HepG2 (cell line): ENCODE data around the gene TPRA1. TPM values are rescaled to one million over a fixed set of nuclear protein-coding genes. Genes with fewer than 3 reads are reported as not detected.

Source experiments
- ATAC-seq: fragments of 200-7000 bp; cut with Tn5 transposase; 3 replicates; pipeline ENCODE4 v1.9.1; 2020; ENCODE audit warnings: mild to moderate bottlenecking, moderate library complexity
- BruUV-seq: library from RNA; stranded (reverse); fragments of 400-500 nt; replicated peaks from 2 replicates; lab custom pipeline; 2021; lab: Mats Ljungman, UMichigan
- CTCF ChIA-PET: fragments of 300-600 bp; formaldehyde crosslinking; extraction: SDS; loops from one replicate; lab custom pipeline; 2021; ENCODE audit warnings: low total read pairs, inconsistent platforms, low intra/inter-chr PET ratio; lab: Yijun Ruan, JAX
- POLR2A ChIA-PET: fragments of 350-600 bp; sonication (Branson Sonifier 250); formaldehyde crosslinking; loops from one replicate; lab custom pipeline; 2020; ENCODE audit warnings: antibody characterized with exemption, inconsistent platforms; lab: Yijun Ruan, JAX
- DNase-seq: peaks from one replicate; pipeline ENCODE4 v3.0.0-alpha.2; 2015; ENCODE audit warnings: low spot score
- FAIRE-seq: peaks from 3 replicates; lab custom pipeline; 2011; peaks lifted over from hg19 to GRCh38; lab: Jason Lieb, UNC
- H2AFZ ChIP-seq: one replicate; pipeline ENCODE4 v1.6.1; 2011; ENCODE audit warnings: low read length, inconsistent platforms
- H3K27ac ChIP-seq: fragments of 300-600 bp; 3 replicates; pipeline ENCODE4 v1.8.0; 2011; ENCODE audit warnings: mixed run types, mild to moderate bottlenecking, mixed read lengths, low read length, inconsistent platforms; ENCODE audit not compliant: insufficient read depth; ENCODE audit errors: extremely low read length
- H3K27me3 ChIP-seq, 2 experiments: fragments of 200-600 bp in 1 of 2; 2 replicates in 1 of 2; 3 replicates in 1 of 2; pipeline versions ENCODE4 v1.6.0 to v1.8.0; 2011; ENCODE audit warnings: low read length in 2 of 2, mild to moderate bottlenecking in 2 of 2, moderate library complexity in 2 of 2, inconsistent platforms in 1 of 2; ENCODE audit not compliant: insufficient read depth in 2 of 2, control insufficient read depth in 1 of 2
- H3K36me3 ChIP-seq, 2 experiments: fragments of 200-600 bp in 1 of 2; replicated peaks in 1 of 2; 2 replicates in 1 of 2; 3 replicates in 1 of 2; pipeline versions ENCODE4 v1.5.1 to v1.8.0; 2011; ENCODE audit warnings: low read length in 2 of 2, inconsistent platforms in 1 of 2; ENCODE audit not compliant: insufficient read depth in 2 of 2, control insufficient read depth in 1 of 2
- H3K4me1 ChIP-seq: 2 replicates; pipeline ENCODE4 v1.5.1; 2012; ENCODE audit warnings: low read length, inconsistent platforms; ENCODE audit not compliant: insufficient read depth
- H3K4me2 ChIP-seq: 2 replicates; pipeline ENCODE4 v1.6.0; 2011; ENCODE audit warnings: low read depth, low read length, inconsistent platforms
- H3K4me3 ChIP-seq, 3 experiments: fragments of 200-600 bp in 1 of 3; sonication (generic), shearing (Covaris generic) in 1 of 3; replicated peaks in 1 of 3; 2 replicates each; pipeline ENCODE4 v1.5.1; 2011 to 2016; ENCODE audit warnings: low read length in 3 of 3, inconsistent platforms in 2 of 3, low read depth in 2 of 3, mild to moderate bottlenecking in 2 of 3, control low read depth in 1 of 3, mixed read lengths in 1 of 3; ENCODE audit not compliant: insufficient read depth in 1 of 3
- H3K79me2 ChIP-seq: one replicate; pipeline ENCODE4 v1.6.1; 2011; ENCODE audit warnings: low read length, inconsistent platforms; ENCODE audit not compliant: insufficient read depth
- H3K9ac ChIP-seq: 2 replicates; pipeline ENCODE4 v1.6.0; 2011; ENCODE audit warnings: mild to moderate bottlenecking, low read depth, low read length, inconsistent platforms; ENCODE audit not compliant: insufficient read depth
- H3K9me3 ChIP-seq: 2 replicates; pipeline ENCODE4 v1.5.1; 2012; ENCODE audit warnings: mild to moderate bottlenecking, low read length
- H4K20me1 ChIP-seq: 2 replicates; pipeline ENCODE4 v1.6.0; 2011; ENCODE audit warnings: inconsistent platforms, mild to moderate bottlenecking, low read length, moderate library complexity; ENCODE audit not compliant: insufficient read depth
- CENPX ChIP-seq: sonication (generic); formaldehyde crosslinking; IDR thresholded peaks from 2 replicates; pipeline ENCODE4 v1.9.0; 2021; ENCODE audit warnings: mild to moderate bottlenecking, missing genetic modification reagents, moderate library complexity
- KLF9 ChIP-seq: IDR thresholded peaks from 2 replicates; pipeline ENCODE4 v1.6.1; 2016; ENCODE audit warnings: low read depth
- MATR3 ChIP-seq: sonication (generic); formaldehyde crosslinking; IDR thresholded peaks from 2 replicates; pipeline ENCODE4 v1.4.0; 2020; ENCODE audit warnings: missing genetic modification reagents
- MEIS1 ChIP-seq: sonication (generic); formaldehyde crosslinking; IDR thresholded peaks from 2 replicates; pipeline ENCODE4 v1.9.0; 2021; ENCODE audit warnings: mild to moderate bottlenecking, missing genetic modification reagents, moderate library complexity, borderline replicate concordance
- MTF2 ChIP-seq: sonication (generic); formaldehyde crosslinking; IDR thresholded peaks from 2 replicates; pipeline ENCODE4 v1.5.0; 2020; ENCODE audit warnings: missing genetic modification reagents, borderline replicate concordance
- RARG ChIP-seq: sonication (generic); formaldehyde crosslinking; IDR thresholded peaks from 2 replicates; pipeline ENCODE4 v1.4.0; 2020; ENCODE audit warnings: low read depth, mild to moderate bottlenecking, missing genetic modification reagents
- THAP11 ChIP-seq: IDR thresholded peaks from 2 replicates; pipeline ENCODE4 v1.6.1; 2016; ENCODE audit warnings: missing biosample characterization, missing genetic modification reagents
- ZBTB38 ChIP-seq: sonication (generic); formaldehyde crosslinking; IDR thresholded peaks from 2 replicates; pipeline ENCODE4 v1.5.1; 2020; ENCODE audit warnings: mild to moderate bottlenecking, missing genetic modification reagents
- ZFAT ChIP-seq: sonication (generic); formaldehyde crosslinking; conservative IDR thresholded peaks from 2 replicates; pipeline ENCODE4 v1.8.1; 2023; ENCODE audit warnings: missing genetic modification reagents, inconsistent platforms
- ZFX ChIP-seq: sonication (generic); formaldehyde crosslinking; IDR thresholded peaks from 2 replicates; pipeline ENCODE4 v1.4.0; 2020; ENCODE audit warnings: mild to moderate bottlenecking, low read depth, missing genetic modification reagents, moderate library complexity
- ZNF138 ChIP-seq: sonication (generic); formaldehyde crosslinking; IDR thresholded peaks from 2 replicates; pipeline ENCODE4 v1.5.0; 2020; ENCODE audit warnings: mild to moderate bottlenecking, low read depth, missing genetic modification reagents
- ZNF3 ChIP-seq: IDR thresholded peaks from 2 replicates; pipeline ENCODE4 v1.7.0; 2017; ENCODE audit warnings: inconsistent platforms
- WGBS: methylation state at CpG from one replicate; pipeline ENCODE4 v1.1.6; 2017; ENCODE audit warnings: low lambda C conversion rate; 5-methylcytosine and 5-hydroxymethylcytosine counted together
- in situ Hi-C: cut with HindIII; loops from 2 replicates; pipeline ENCODE4 v1.10.0; 2017; ENCODE audit warnings: low pct_unique_long_range_greater_than_20kb; ENCODE audit not compliant: extremely low pct_ligation_motif_present
- intact Hi-C: fragments of 100-400 bp; cut with micrococcal nuclease; formaldehyde crosslinking; loops from one replicate; pipeline ENCODE4 v1.10.0; 2022; ENCODE audit not compliant: unreplicated experiment
- polyA plus RNA-seq, 8 experiments: library from polyadenylated mRNA; depleted of rRNA in 3 of 8; stranded (reverse) in 7 of 8; unstranded in 1 of 8; fragments of >200 nt; fragmentation: Illumina TruSeq in 4 of 8; extraction: Trizol in 4 of 8; gene quantifications; 2 replicates each; pipeline versions ENCODE4 v1.2.1 to v1.2.3, GENCODE V29; 2011 to 2016; ENCODE audit warnings: low read depth in 4 of 8, missing spikeins in 1 of 8, mixed read lengths in 1 of 8; ENCODE audit not compliant: insufficient read depth in 1 of 8
- total RNA-seq, 5 experiments: library from RNA; depleted of rRNA; stranded (reverse); fragments of >200 nt; fragmentation: Illumina TruSeq; extraction: Trizol; gene quantifications; 2 replicates each; pipeline ENCODE4 v1.2.3, GENCODE V29; 2016; ENCODE audit warnings: low read depth in 1 of 5
- TF ChIP-seq, protein P1 (sequence below), 2 experiments: sonication (generic) in 1 of 2; formaldehyde crosslinking in 1 of 2; IDR thresholded peaks; 2 replicates each; pipeline versions ENCODE4 v1.6.1 to v1.9.0; 2014 to 2022; ENCODE audit warnings: antibody characterized with exemption in 1 of 2, borderline replicate concordance in 1 of 2, inconsistent platforms in 1 of 2, low read depth in 1 of 2, missing genetic modification reagents in 1 of 2
- TF ChIP-seq, protein P2 (sequence below): IDR thresholded peaks from 2 replicates; pipeline ENCODE4 v1.6.1; 2016
- TF ChIP-seq, protein P3 (sequence below): sonication (generic); formaldehyde crosslinking; IDR thresholded peaks from 2 replicates; pipeline ENCODE4 v1.4.0; 2020; ENCODE audit warnings: missing genetic modification reagents

The TPRA1 gene
- total and polyA plus RNA-seq, 2 of the 13 experiments (the other 11 are each of a cell fraction or from before 2014, with no cell fraction given), result 25.4 to 25.8 TPM

DNA sequence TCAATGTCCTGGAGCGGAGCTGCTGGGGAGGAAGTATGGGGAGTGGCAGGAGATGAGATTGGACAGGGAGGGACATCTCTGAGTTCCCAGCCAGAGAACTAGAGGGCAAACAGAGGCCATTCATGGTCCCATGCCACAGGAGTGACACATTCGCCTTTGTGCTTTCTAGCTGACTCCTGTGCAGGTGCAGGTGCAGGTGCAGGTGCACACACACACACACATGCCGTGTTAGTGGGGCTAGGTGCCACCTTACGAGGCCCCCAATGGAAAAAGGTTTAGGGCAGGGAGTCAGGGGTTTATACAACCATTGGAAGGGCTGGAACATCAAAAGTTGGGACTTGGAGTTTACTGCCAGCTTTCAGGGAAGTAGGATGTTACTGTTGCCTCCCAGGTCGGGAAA, 52.0 kb downstream of the TPRA1 start:
- H3K9me3 ChIP-seq, result no peaks in the 10 kb centered on the region
- H3K27me3 ChIP-seq, result peaks cover 4 to 39% of the 10 kb centered on the region in 2 experiments; a peak in 4 of 5 replicates
- H2AFZ ChIP-seq, result no peak overlapping the region
- peaks cover 10% of the 10 kb centered on the region; the same call in 1 of the 2 replicates for H3K4me1 ChIP-seq
- no peak for ATAC-seq
- H3K9ac ChIP-seq, result no peak overlapping the region
- no peaks in the 10 kb centered on the region for H3K36me3 ChIP-seq
- BruUV-seq, result no TSS peak
- H3K4me3 ChIP-seq, result no peak overlapping the region
- ChIA-PET CTCF (no interaction called here), POLR2A (no interaction called here)
- no peak overlapping the region for H3K4me2 ChIP-seq
- intact Hi-C loops (no loop called here), in situ Hi-C loops (no loop called here)
- no peaks in the 10 kb centered on the region for H3K79me2 ChIP-seq
- no peak for DNase-seq
- no peaks in the 10 kb centered on the region for H4K20me1 ChIP-seq
- 4% methylated on average over 5 of the region's 5 CpGs for WGBS
- FAIRE-seq, result no peak
- H3K27ac ChIP-seq, result no peak overlapping the region
- TF ChIP-seq CENPX (CRISPR knock-in tag) (no peak), RARG (CRISPR knock-in tag) (no peak), ZNF3 (no peak), ZFX (CRISPR knock-in tag) (no peak), MATR3 (no peak), ZFAT (CRISPR knock-in tag) (no peak), THAP11 (no peak), MEIS1 (CRISPR knock-in tag) (no peak), ZNF138 (CRISPR knock-in tag) (no peak), KLF9 (CRISPR knock-in tag) (no peak), ZBTB38 (CRISPR knock-in tag) (no peak), MTF2 (no peak)
- TF ChIP-seq, protein P1, sequence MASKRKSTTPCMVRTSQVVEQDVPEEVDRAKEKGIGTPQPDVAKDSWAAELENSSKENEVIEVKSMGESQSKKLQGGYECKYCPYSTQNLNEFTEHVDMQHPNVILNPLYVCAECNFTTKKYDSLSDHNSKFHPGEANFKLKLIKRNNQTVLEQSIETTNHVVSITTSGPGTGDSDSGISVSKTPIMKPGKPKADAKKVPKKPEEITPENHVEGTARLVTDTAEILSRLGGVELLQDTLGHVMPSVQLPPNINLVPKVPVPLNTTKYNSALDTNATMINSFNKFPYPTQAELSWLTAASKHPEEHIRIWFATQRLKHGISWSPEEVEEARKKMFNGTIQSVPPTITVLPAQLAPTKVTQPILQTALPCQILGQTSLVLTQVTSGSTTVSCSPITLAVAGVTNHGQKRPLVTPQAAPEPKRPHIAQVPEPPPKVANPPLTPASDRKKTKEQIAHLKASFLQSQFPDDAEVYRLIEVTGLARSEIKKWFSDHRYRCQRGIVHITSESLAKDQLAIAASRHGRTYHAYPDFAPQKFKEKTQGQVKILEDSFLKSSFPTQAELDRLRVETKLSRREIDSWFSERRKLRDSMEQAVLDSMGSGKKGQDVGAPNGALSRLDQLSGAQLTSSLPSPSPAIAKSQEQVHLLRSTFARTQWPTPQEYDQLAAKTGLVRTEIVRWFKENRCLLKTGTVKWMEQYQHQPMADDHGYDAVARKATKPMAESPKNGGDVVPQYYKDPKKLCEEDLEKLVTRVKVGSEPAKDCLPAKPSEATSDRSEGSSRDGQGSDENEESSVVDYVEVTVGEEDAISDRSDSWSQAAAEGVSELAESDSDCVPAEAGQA (IDR thresholded peaks at IDR 0.05; ENCODE audit: low read depth), result no peak
- TF ChIP-seq, protein P1 (CRISPR knock-in tag; IDR thresholded peaks at IDR 0.05; ENCODE audit: borderline replicate concordance), result no peak
- TF ChIP-seq, protein P2, sequence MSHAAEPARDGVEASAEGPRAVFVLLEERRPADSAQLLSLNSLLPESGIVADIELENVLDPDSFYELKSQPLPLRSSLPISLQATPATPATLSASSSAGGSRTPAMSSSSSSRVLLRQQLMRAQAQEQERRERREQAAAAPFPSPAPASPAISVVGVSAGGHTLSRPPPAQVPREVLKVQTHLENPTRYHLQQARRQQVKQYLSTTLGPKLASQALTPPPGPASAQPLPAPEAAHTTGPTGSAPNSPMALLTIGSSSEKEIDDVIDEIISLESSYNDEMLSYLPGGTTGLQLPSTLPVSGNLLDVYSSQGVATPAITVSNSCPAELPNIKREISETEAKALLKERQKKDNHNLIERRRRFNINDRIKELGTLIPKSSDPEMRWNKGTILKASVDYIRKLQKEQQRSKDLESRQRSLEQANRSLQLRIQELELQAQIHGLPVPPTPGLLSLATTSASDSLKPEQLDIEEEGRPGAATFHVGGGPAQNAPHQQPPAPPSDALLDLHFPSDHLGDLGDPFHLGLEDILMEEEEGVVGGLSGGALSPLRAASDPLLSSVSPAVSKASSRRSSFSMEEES (CRISPR knock-in tag), result no peak
- TF ChIP-seq, protein P3, sequence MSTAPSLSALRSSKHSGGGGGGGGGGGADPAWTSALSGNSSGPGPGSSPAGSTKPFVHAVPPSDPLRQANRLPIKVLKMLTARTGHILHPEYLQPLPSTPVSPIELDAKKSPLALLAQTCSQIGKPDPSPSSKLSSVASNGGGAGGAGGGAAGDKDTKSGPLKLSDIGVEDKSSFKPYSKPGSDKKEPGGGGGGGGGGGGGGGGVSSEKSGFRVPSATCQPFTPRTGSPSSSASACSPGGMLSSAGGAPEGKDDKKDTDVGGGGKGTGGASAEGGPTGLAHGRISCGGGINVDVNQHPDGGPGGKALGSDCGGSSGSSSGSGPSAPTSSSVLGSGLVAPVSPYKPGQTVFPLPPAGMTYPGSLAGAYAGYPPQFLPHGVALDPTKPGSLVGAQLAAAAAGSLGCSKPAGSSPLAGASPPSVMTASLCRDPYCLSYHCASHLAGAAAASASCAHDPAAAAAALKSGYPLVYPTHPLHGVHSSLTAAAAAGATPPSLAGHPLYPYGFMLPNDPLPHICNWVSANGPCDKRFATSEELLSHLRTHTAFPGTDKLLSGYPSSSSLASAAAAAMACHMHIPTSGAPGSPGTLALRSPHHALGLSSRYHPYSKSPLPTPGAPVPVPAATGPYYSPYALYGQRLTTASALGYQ, result no peak
